HG02943 (cell line): Measurements from ENCODE around the gene COL4A2.

Experiments
- ATAC-seq: cut with Tn5 transposase; IDR thresholded peaks from one replicate; pipeline ENCODE4 v1.9.1; 2021; ENCODE audit warnings: mild to moderate bottlenecking, low read depth, moderate library complexity; ENCODE audit not compliant: unreplicated experiment

COL4A2 gene

GRCh38 chr13:110540871-110541525 is 233.9 kb downstream of the COL4A2 start:
- no peak for ATAC-seq

GRCh38 chr13:110541526-110541920 is 234.4 kb downstream of the COL4A2 start:
- ATAC-seq: no peak

GRCh38 chr13:110542169-110542796 is 235.2 kb downstream of the COL4A2 start:
- no peak for ATAC-seq

- ATAC-seq: no peak
Measured at GRCh38 chr13:110546378-110546777, 239.3 kb downstream of the COL4A2 start.

- no peak for ATAC-seq
Measured at GRCh38 chr13:110546926-110547325, 239.8 kb downstream of the COL4A2 start.

GRCh38 chr13:110548891-110549794 is 242.1 kb downstream of the COL4A2 start:
- ATAC-seq: no peak

GRCh38 chr13:110549795-110550160 is 242.7 kb downstream of the COL4A2 start:
- no peak for ATAC-seq

GRCh38 chr13:110551284-110551683 is 244.2 kb downstream of the COL4A2 start:
- no peak for ATAC-seq

GRCh38 chr13:110552767-110553166 is 245.7 kb downstream of the COL4A2 start:
- ATAC-seq: no peak

- ATAC-seq: no peak
Measured at GRCh38 chr13:110553417-110553816, 246.3 kb downstream of the COL4A2 start.

GRCh38 chr13:110554227-110554836 is 247.2 kb downstream of the COL4A2 start:
- ATAC-seq: no peak

GRCh38 chr13:110554946-110555345 is 247.9 kb downstream of the COL4A2 start:
- no peak for ATAC-seq

GRCh38 chr13:110555601-110556223 is 248.6 kb downstream of the COL4A2 start:
- no peak for ATAC-seq

- no peak for ATAC-seq
Measured at GRCh38 chr13:110556224-110556606, 249.1 kb downstream of the COL4A2 start.

GRCh38 chr13:110557082-110557481 is 250.0 kb downstream of the COL4A2 start:
- ATAC-seq: no peak

GRCh38 chr13:110557610-110558305 is 250.7 kb downstream of the COL4A2 start:
- no peak for ATAC-seq

GRCh38 chr13:110559429-110559943 is 252.4 kb downstream of the COL4A2 start:
- no peak for ATAC-seq

- ATAC-seq: no peak
Measured at GRCh38 chr13:110559986-110560385, 252.9 kb downstream of the COL4A2 start.

GRCh38 chr13:110560601-110561343 is 253.7 kb downstream of the COL4A2 start:
- ATAC-seq: peak; percentile 19
